IMR-90 (cell line): ENCODE data around the gene LRRC2. TPM values are rescaled to one million over a fixed set of nuclear protein-coding genes. Genes with fewer than 3 reads are reported as not detected.

ENCODE experiments used
- ATAC-seq: fragments of 200-7000 bp; cut with Tn5 transposase; 2 replicates; pipeline ENCODE4 v1.9.1; 2020; ENCODE audit warnings: low read depth, mild to moderate bottlenecking, moderate library complexity
- BruUV-seq: library from RNA; stranded (reverse); fragments of 400-500 nt; replicated peaks from 2 replicates; lab custom pipeline; 2021; lab: Mats Ljungman, UMichigan
- CTCF ChIA-PET: fragments of 300-600 bp; formaldehyde crosslinking; extraction: SDS; loops from one replicate; lab custom pipeline; 2021; ENCODE audit warnings: antibody characterized with exemption; lab: Yijun Ruan, JAX
- POLR2A ChIA-PET: fragments of 300-600 bp; sonication (Branson Sonifier 250); formaldehyde crosslinking; loops from one replicate; lab custom pipeline; 2022; ENCODE audit warnings: antibody characterized with exemption; ENCODE audit not compliant: unreplicated experiment; lab: Charles Lee
- DNase-seq: peaks from one replicate; pipeline ENCODE4 v3.0.0; 2013
- H2AFZ ChIP-seq: replicated peaks from 2 replicates; pipeline ENCODE3; 2013; ENCODE audit warnings: low read length, mild to moderate bottlenecking; ENCODE audit not compliant: poor library complexity
- H2AK5ac ChIP-seq: 2 replicates; pipeline ENCODE4 v1.6.1; 2013; ENCODE audit warnings: low read depth, low read length, inconsistent platforms
- H2AK9ac ChIP-seq: replicated peaks from 2 replicates; pipeline ENCODE3; 2013; ENCODE audit warnings: mild to moderate bottlenecking, low read depth, low read length, moderate library complexity; ENCODE audit not compliant: poor library complexity
- H2BK120ac ChIP-seq: 2 replicates; pipeline ENCODE4 v1.6.1; 2013; ENCODE audit warnings: low read depth, low read length, inconsistent platforms
- H2BK15ac ChIP-seq: 3 replicates; pipeline ENCODE4 v1.6.1; 2013; ENCODE audit warnings: low read depth, low read length, inconsistent platforms
- H2BK20ac ChIP-seq: 2 replicates; pipeline ENCODE4 v1.6.1; 2013; ENCODE audit warnings: low read depth, mild to moderate bottlenecking, inconsistent platforms, low read length, moderate library complexity
- H2BK5ac ChIP-seq: 2 replicates; pipeline ENCODE4 v1.6.1; 2013; ENCODE audit warnings: mild to moderate bottlenecking, low read depth, low read length, inconsistent platforms; ENCODE audit not compliant: poor library complexity, severe bottlenecking
- H3K14ac ChIP-seq: replicated peaks from 2 replicates; pipeline ENCODE4 v1.6.1; 2013; ENCODE audit warnings: low read depth, low read length, inconsistent platforms
- H3K18ac ChIP-seq: 2 replicates; pipeline ENCODE4 v1.6.1; 2013; ENCODE audit warnings: low read depth, low read length, control low read depth
- H3K23ac ChIP-seq: 2 replicates; pipeline ENCODE4 v1.6.1; 2013; ENCODE audit warnings: low read depth, low read length, inconsistent platforms
- H3K27ac ChIP-seq: 2 replicates; pipeline ENCODE4 v1.5.1; 2013; ENCODE audit warnings: mild to moderate bottlenecking, control low read depth, low read length; ENCODE audit not compliant: insufficient read depth
- H3K27me3 ChIP-seq: 2 replicates; pipeline ENCODE4 v1.6.1; 2013; ENCODE audit warnings: low read length; ENCODE audit not compliant: control insufficient read depth, insufficient read depth
- H3K36me3 ChIP-seq: 2 replicates; pipeline ENCODE4 v1.6.1; 2013; ENCODE audit warnings: low read length, mixed read lengths; ENCODE audit not compliant: control insufficient read depth, insufficient read depth
- H3K4ac ChIP-seq: 2 replicates; pipeline ENCODE4 v1.6.1; 2013; ENCODE audit warnings: low read depth, low read length, inconsistent platforms
- H3K4me1 ChIP-seq: 2 replicates; pipeline ENCODE4 v1.6.1; 2013; ENCODE audit warnings: low read length, mixed read lengths; ENCODE audit not compliant: control insufficient read depth, insufficient read depth
- H3K4me2 ChIP-seq: 2 replicates; pipeline ENCODE4 v1.6.1; 2013; ENCODE audit warnings: low read depth, mild to moderate bottlenecking, control low read depth, low read length, moderate library complexity
- H3K4me3 ChIP-seq: 2 replicates; pipeline ENCODE4 v1.5.1; 2013; ENCODE audit warnings: low read depth, mild to moderate bottlenecking, control low read depth, low read length, moderate library complexity; ENCODE audit not compliant: insufficient read depth
- H3K56ac ChIP-seq: 2 replicates; pipeline ENCODE4 v1.6.1; 2013; ENCODE audit warnings: low read length, inconsistent platforms; ENCODE audit not compliant: insufficient read depth; ENCODE audit errors: extremely low read depth
- H3K79me1 ChIP-seq, 2 experiments: 2 replicates each; pipeline ENCODE4 v1.6.1; 2013; ENCODE audit warnings: low read length in 2 of 2, inconsistent platforms in 1 of 2, low read depth in 1 of 2
- H3K9ac ChIP-seq: 2 replicates; pipeline ENCODE4 v1.6.1; 2013; ENCODE audit warnings: low read depth, low read length, control low read depth
- H3K9me1 ChIP-seq: 2 replicates; pipeline ENCODE4 v1.6.1; 2013; ENCODE audit warnings: low read length, inconsistent platforms; ENCODE audit not compliant: insufficient read depth
- H3K9me3 ChIP-seq: 2 replicates; pipeline ENCODE4 v1.6.1; 2013; ENCODE audit warnings: low read length; ENCODE audit not compliant: control insufficient read depth, insufficient read depth
- H4K20me1 ChIP-seq: 2 replicates; pipeline ENCODE4 v1.6.1; 2013; ENCODE audit warnings: low read length, inconsistent platforms; ENCODE audit not compliant: insufficient read depth
- H4K5ac ChIP-seq: 2 replicates; pipeline ENCODE4 v1.6.1; 2013; ENCODE audit warnings: mild to moderate bottlenecking, low read depth, low read length, control low read depth
- H4K8ac ChIP-seq, 2 experiments: 2 replicates each; pipeline ENCODE4 v1.6.1; 2013; ENCODE audit warnings: low read depth in 2 of 2, low read length in 2 of 2, control low read depth in 1 of 2, inconsistent platforms in 1 of 2
- H4K91ac ChIP-seq: 2 replicates; pipeline ENCODE4 v1.6.1; 2013; ENCODE audit warnings: low read depth, low read length, inconsistent platforms; ENCODE audit not compliant: insufficient read depth
- BHLHE40 ChIP-seq: fragments of 150-350 bp; IDR thresholded peaks from 2 replicates; pipeline ENCODE4 v1.6.1; 2016; ENCODE audit warnings: mild to moderate bottlenecking, low read depth, low read length
- CEBPB ChIP-seq: IDR thresholded peaks from 2 replicates; pipeline ENCODE4 v1.6.1; 2012; ENCODE audit warnings: low read depth, low read length, improper control_type of control experiment
- CHD1 ChIP-seq: IDR thresholded peaks from 2 replicates; pipeline ENCODE4 v1.6.1; 2012; ENCODE audit warnings: low read depth, low read length, improper control_type of control experiment
- CTCF ChIP-seq: conservative IDR thresholded peaks from 2 replicates; pipeline ENCODE4 v1.5.1; 2012; ENCODE audit warnings: mild to moderate bottlenecking, low read depth, low read length, improper control_type of control experiment
- FOS ChIP-seq: fragments of 150-350 bp; IDR thresholded peaks from 2 replicates; pipeline ENCODE4 v1.6.1; 2016; ENCODE audit warnings: low read depth, low read length
- MAFK ChIP-seq: IDR thresholded peaks from 2 replicates; pipeline ENCODE4 v1.6.1; 2012; ENCODE audit warnings: low read depth, low read length, improper control_type of control experiment
- MXI1 ChIP-seq: IDR thresholded peaks from 2 replicates; pipeline ENCODE4 v1.6.1; 2012; ENCODE audit warnings: low read depth, mild to moderate bottlenecking, low read length, moderate library complexity, borderline replicate concordance
- NFE2L2 ChIP-seq: fragments of 150-350 bp; IDR thresholded peaks from 2 replicates; pipeline ENCODE4 v1.6.1; 2016; ENCODE audit warnings: low read depth, mild to moderate bottlenecking, low read length
- POLR2A ChIP-seq: IDR thresholded peaks from 2 replicates; pipeline ENCODE4 v1.6.1; 2012; ENCODE audit warnings: mild to moderate bottlenecking, low read depth, low read length
- RCOR1 ChIP-seq: IDR thresholded peaks from 2 replicates; pipeline ENCODE4 v1.6.1; 2012; ENCODE audit warnings: mild to moderate bottlenecking, low read length, improper control_type of control experiment; ENCODE audit not compliant: insufficient replicate concordance
- RFX5 ChIP-seq: IDR thresholded peaks from 2 replicates; pipeline ENCODE4 v1.8.0; 2012; ENCODE audit warnings: low read depth, mild to moderate bottlenecking, low read length, moderate library complexity
- USF2 ChIP-seq: fragments of 150-350 bp; IDR thresholded peaks from 2 replicates; pipeline ENCODE4 v1.6.1; 2017; ENCODE audit warnings: mild to moderate bottlenecking, antibody characterized with exemption, low read length, low read depth
- WGBS, 2 experiments: methylation state at CpG; one replicate each; pipeline versions ENCODE4 v1.1.5 to v1.1.7; 2013; ENCODE audit warnings: missing lambda C conversion rate in 2 of 2; ENCODE audit not compliant: insufficient read length in 1 of 2; ENCODE audit errors: extremely low coverage in 2 of 2; 5-methylcytosine and 5-hydroxymethylcytosine counted together
- dilution Hi-C: fragments of 300-500 bp; cut with HindIII; formaldehyde crosslinking; loops from one replicate; pipeline ENCODE4 v1.14.3; 2018; ENCODE audit warnings: low sequenced_read_pairs; ENCODE audit not compliant: unreplicated experiment
- in situ Hi-C: fragments of 300-500 bp; cut with MboI; formaldehyde crosslinking; loops from 3 replicates; pipeline ENCODE4 v1.14.3; 2019; ENCODE audit warnings: low sequenced_read_pairs, inconsistent platforms, mixed read lengths
- intact Hi-C: fragments of 100-400 bp; cut with micrococcal nuclease; formaldehyde crosslinking; loops from 2 replicates; pipeline ENCODE4 v1.10.0; 2022
- polyA plus RNA-seq, 3 experiments: library from polyadenylated mRNA; depleted of rRNA; stranded (reverse); fragments of >200 nt; gene quantifications; 2 replicates each; pipeline ENCODE4 v1.2.3, GENCODE V29; 2012; ENCODE audit warnings: low replicate concordance in 1 of 3
- total RNA-seq: library from RNA; depleted of rRNA; stranded (reverse); fragments of >200 nt; gene quantifications from 2 replicates; pipeline ENCODE4 v1.2.3, GENCODE V29; 2012

LRRC2 gene
- total and polyA plus RNA-seq, 2 of the 4 experiments (the other 2 are of a cell fraction), result 2.9 to 4.1 TPM

- ATAC-seq, result no peak
- in situ Hi-C loops, result no loop called here
Measured at GRCh38 chr3:46504789-46505188, 61.3 kb downstream of the LRRC2 start.

More at GRCh38 chr3:46504789-46505188, 61.3 kb downstream of the LRRC2 start:
- H4K91ac ChIP-seq, result no peak overlapping the region; the same call in 1 of the 2 replicates
- no peak overlapping the region for H3K4ac ChIP-seq
- no peaks in the 10 kb centered on the region for H4K20me1 ChIP-seq
- dilution Hi-C loops, result no loop called here
- H3K4me3 ChIP-seq, result no peak overlapping the region
- 0 out of 2 replicates have a peak overlapping the region, but pooled peaks have one; percentile 23 for H3K14ac ChIP-seq
- H2BK120ac ChIP-seq, result 0 out of 2 replicates have a peak overlapping the region, but pooled peaks have one; percentile 11
- H3K4me1 ChIP-seq, result peaks cover 24% of the 10 kb centered on the region
- DNase-seq, result no peak
- peak overlapping the region; percentile 20 for H2BK5ac ChIP-seq
- no peaks in the 10 kb centered on the region; the same call in 1 of the 2 replicates for H3K36me3 ChIP-seq
- H4K5ac ChIP-seq, result peak overlapping the region; percentile 50
- H3K18ac ChIP-seq, result peak overlapping the region; percentile 50; the same call in 1 of the 2 replicates
- CTCF ChIA-PET, result no interaction called here
- no peak overlapping the region for H3K9ac ChIP-seq
- intact Hi-C loops, result no loop called here
- H3K23ac ChIP-seq, result no peak overlapping the region
- no peak overlapping the region for H3K4me2 ChIP-seq
- no peaks in the 10 kb centered on the region for H3K79me1 ChIP-seq
- peak overlapping the region; percentile 50; the same call in 1 of the 2 replicates for H2AK5ac ChIP-seq
- H2AFZ ChIP-seq, result no peak overlapping the region
- H2BK20ac ChIP-seq, result no peak overlapping the region
- H4K8ac ChIP-seq, result peak overlapping the region in 1 of 2 experiments; percentile 39; a peak in 1 of 4 replicates
- no peak overlapping the region for H2AK9ac ChIP-seq
- BruUV-seq, result no TSS peak
- no peaks in the 10 kb centered on the region for H3K27me3 ChIP-seq
- TF ChIP-seq CTCF (no peak), CHD1 (no peak), MXI1 (no peak), RFX5 (no peak), FOS (no peak), USF2 (no peak), POLR2A (no peak), MAFK (no peak), CEBPB (no peak), NFE2L2 (no peak), RCOR1 (no peak), BHLHE40 (no peak)
- POLR2A ChIA-PET, result no interaction called here
- no peak overlapping the region for H3K56ac ChIP-seq
- H2BK15ac ChIP-seq, result peak overlapping the region; percentile 14; the same call in 1 of the 3 replicates
- H3K27ac ChIP-seq, result no peak overlapping the region; the same call in 1 of the 2 replicates
- WGBS, 2 experiments, result no CpG with 5 or more reads among the region's 5 CpGs
- H3K9me1 ChIP-seq, result peaks cover 24% of the 10 kb centered on the region
- H3K9me3 ChIP-seq, result no peaks in the 10 kb centered on the region
